Neural cell (in vitro differentiated cells): Measurements from ENCODE around the gene MSLN. TPM values are rescaled to one million over a fixed set of nuclear protein-coding genes. Genes with fewer than 3 reads are reported as not detected.

Source experiments
- H2AFZ ChIP-seq: fragments of 200-600, 300-800 bp; sonication (generic), shearing (Covaris generic); 2 replicates; pipeline ENCODE4 v1.6.0; 2014; ENCODE audit warnings: low read depth, mild to moderate bottlenecking, antibody characterized with exemption, low read length, moderate library complexity
- H3F3A ChIP-seq: fragments of 200-600 bp; shearing (Covaris generic); 2 replicates; pipeline ENCODE4 v1.6.1; 2016; ENCODE audit warnings: mild to moderate bottlenecking, moderate library complexity, mixed read lengths, antibody characterized with exemption, low read length; ENCODE audit not compliant: insufficient read depth, poor library complexity, severe bottlenecking
- H3K27ac ChIP-seq: fragments of 200-600, 300-800 bp; sonication (generic), shearing (Covaris generic); 2 replicates; pipeline ENCODE4 v1.5.1; 2014; ENCODE audit warnings: mild to moderate bottlenecking, low read length, moderate library complexity
- H3K27me3 ChIP-seq: fragments of 300-800, 200-600 bp; sonication (generic), shearing (Covaris generic); 2 replicates; pipeline ENCODE4 v1.6.0; 2014; ENCODE audit warnings: mild to moderate bottlenecking, low read depth, low read length, moderate library complexity; ENCODE audit not compliant: insufficient read depth
- H3K36me3 ChIP-seq: fragments of 300-800, 200-600 bp; sonication (generic), shearing (Covaris generic); 2 replicates; pipeline ENCODE4 v1.5.1; 2014; ENCODE audit warnings: mild to moderate bottlenecking, antibody characterized with exemption, low read length, moderate library complexity; ENCODE audit not compliant: insufficient read depth
- H3K4me2 ChIP-seq: fragments of 300-800, 200-600 bp; sonication (generic), shearing (Covaris generic); 2 replicates; pipeline ENCODE4 v1.6.0; 2014; ENCODE audit warnings: mild to moderate bottlenecking, low read length
- H3K4me3 ChIP-seq: fragments of 300-800, 200-600 bp; sonication (generic), shearing (Covaris generic); 2 replicates; pipeline ENCODE4 v1.5.1; 2014; ENCODE audit warnings: mild to moderate bottlenecking, low read length, moderate library complexity
- H3K79me2 ChIP-seq: fragments of 200-600 bp; shearing (Covaris generic); replicated peaks from 2 replicates; pipeline ENCODE4 v1.6.0; 2014; ENCODE audit warnings: mild to moderate bottlenecking, low read length, moderate library complexity; ENCODE audit not compliant: insufficient read depth
- H3K9ac ChIP-seq: fragments of 300-800, 200-600 bp; sonication (generic), shearing (Covaris generic); 2 replicates; pipeline ENCODE4 v1.6.1; 2016; ENCODE audit warnings: mild to moderate bottlenecking, low read length, mixed read lengths
- H3K9me2 ChIP-seq: fragments of 200-600 bp; shearing (Covaris generic); 2 replicates; pipeline ENCODE4 v1.6.1; 2016; ENCODE audit warnings: mild to moderate bottlenecking, low read length, mixed read lengths; ENCODE audit not compliant: insufficient read depth
- H3K9me3 ChIP-seq: fragments of 200-600, 300-800 bp; sonication (generic), shearing (Covaris generic); 2 replicates; pipeline ENCODE4 v1.6.1; 2016; ENCODE audit warnings: mild to moderate bottlenecking, mixed run types, low read length, moderate library complexity, mixed read lengths
- H4K20me1 ChIP-seq: fragments of 200-600 bp; shearing (Covaris generic); 2 replicates; pipeline ENCODE4 v1.6.1; 2016; ENCODE audit warnings: mild to moderate bottlenecking, mixed run types; ENCODE audit not compliant: insufficient read depth
- EP300 ChIP-seq: fragments of 450-650 bp; conservative IDR thresholded peaks from 2 replicates; pipeline ENCODE4 v1.6.1; 2014; ENCODE audit warnings: antibody characterized with exemption, mild to moderate bottlenecking, moderate library complexity; ENCODE audit not compliant: poor library complexity, severe bottlenecking
- EZH2 ChIP-seq: fragments of 200-600, 300-800 bp; shearing (Covaris generic), sonication (generic); IDR thresholded peaks from 2 replicates; pipeline ENCODE4 v1.6.1; 2014; ENCODE audit warnings: antibody characterized with exemption, low read length, borderline replicate concordance, mild to moderate bottlenecking; ENCODE audit not compliant: insufficient read depth, poor library complexity, severe bottlenecking
- MXI1 ChIP-seq: fragments of 450-650 bp; conservative IDR thresholded peaks from 2 replicates; pipeline ENCODE4 v1.6.1; 2014; ENCODE audit warnings: antibody characterized with exemption, mild to moderate bottlenecking; ENCODE audit not compliant: poor library complexity, severe bottlenecking
- POLR2AphosphoS5 ChIP-seq: IDR thresholded peaks from 2 replicates; pipeline ENCODE4 v1.6.1; 2012
- RAD21 ChIP-seq: fragments of 450-650 bp; conservative IDR thresholded peaks from 2 replicates; pipeline ENCODE4 v1.6.1; 2014; ENCODE audit warnings: antibody characterized with exemption, mild to moderate bottlenecking, moderate library complexity
- SMC3 ChIP-seq: fragments of 450-650 bp; conservative IDR thresholded peaks from 2 replicates; pipeline ENCODE4 v1.6.1; 2014; ENCODE audit warnings: antibody characterized with exemption, mild to moderate bottlenecking, moderate library complexity; ENCODE audit not compliant: poor library complexity
- TAF1 ChIP-seq: IDR thresholded peaks from 2 replicates; pipeline ENCODE4 v1.6.1; 2012; ENCODE audit warnings: low read depth
- polyA plus RNA-seq: library from polyadenylated mRNA; depleted of rRNA; stranded (reverse); fragments of >200 nt; gene quantifications from 2 replicates; pipeline ENCODE4 v1.2.3, GENCODE V29; 2014
- TF ChIP-seq, protein P1 (sequence below): IDR thresholded peaks from 2 replicates; pipeline ENCODE4 v1.6.1; 2012; ENCODE audit warnings: borderline replicate concordance
- TF ChIP-seq, protein P2 (sequence below): fragments of 450-650 bp; IDR thresholded peaks from 2 replicates; pipeline ENCODE4 v1.5.1; 2014; ENCODE audit warnings: antibody characterized with exemption, mild to moderate bottlenecking, moderate library complexity; ENCODE audit not compliant: poor library complexity, severe bottlenecking

The MSLN gene
- polyA plus RNA-seq, 1 donor from 2014 or later, result 0.63 TPM

GRCh38 chr16:794853-795466 lies 34.4 kb downstream of the MSLN start:
- Histone ChIP-seq H3K36me3 (no peaks in the 10 kb centered on the region), H3K4me2 (no peak overlapping the region), H3K9ac (no peak overlapping the region), H3F3A (no peaks in the 10 kb centered on the region), H4K20me1 (no peaks in the 10 kb centered on the region), H3K79me2 (no peaks in the 10 kb centered on the region), H3K27me3 (peaks cover under 1% of the 10 kb centered on the region), H3K9me3 (no peaks in the 10 kb centered on the region), H2AFZ (no peak overlapping the region), H3K9me2 (no peaks in the 10 kb centered on the region), H3K27ac (no peak overlapping the region), H3K4me3 (no peak overlapping the region)
- TF ChIP-seq MXI1, result no peak
- no peak for TF ChIP-seq POLR2AphosphoS5
- no peak for TF ChIP-seq RAD21
- no peak for TF ChIP-seq SMC3

DNA sequence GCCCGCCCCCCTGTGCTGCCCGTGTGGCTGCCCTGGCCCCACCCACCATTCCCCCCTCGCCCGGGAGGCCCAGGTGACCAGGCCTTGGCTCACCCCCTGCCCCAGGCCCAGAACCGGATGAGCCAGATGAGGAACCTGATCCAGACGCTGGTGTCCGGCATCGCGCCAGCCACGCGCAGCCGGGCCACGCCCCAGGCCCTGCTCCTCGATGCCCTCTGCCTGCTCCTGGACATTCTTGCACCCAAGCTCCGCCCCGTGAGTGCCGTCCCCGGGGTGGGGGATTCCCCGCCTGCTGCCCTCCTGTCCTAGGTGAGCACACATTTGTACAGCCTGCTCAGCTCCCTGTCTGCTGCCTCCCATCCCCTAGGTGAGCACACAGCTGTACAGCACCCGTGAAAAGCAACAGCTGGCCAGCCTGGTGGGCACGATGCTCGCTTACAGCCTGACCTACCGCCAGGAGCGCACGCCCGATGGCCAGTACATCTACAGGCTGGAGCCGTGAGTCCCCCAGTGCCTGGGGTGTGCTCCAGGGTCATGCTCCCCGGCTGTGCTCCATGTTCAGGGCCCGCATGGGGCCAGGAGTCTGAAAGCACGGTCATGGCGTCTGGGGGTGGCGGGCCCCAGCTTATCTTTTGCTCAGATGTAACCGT lies 35.2 kb downstream of the MSLN start:
- Histone ChIP-seq H3F3A (no peaks in the 10 kb centered on the region), H3K9me3 (no peaks in the 10 kb centered on the region), H2AFZ (no peak overlapping the region), H3K27ac (no peak overlapping the region), H4K20me1 (no peaks in the 10 kb centered on the region), H3K9ac (no peak overlapping the region), H3K79me2 (no peaks in the 10 kb centered on the region), H3K36me3 (no peaks in the 10 kb centered on the region), H3K4me2 (no peak overlapping the region), H3K9me2 (no peaks in the 10 kb centered on the region), H3K27me3 (peaks cover 8% of the 10 kb centered on the region), H3K4me3 (no peak overlapping the region)
- TF ChIP-seq, protein P1, sequence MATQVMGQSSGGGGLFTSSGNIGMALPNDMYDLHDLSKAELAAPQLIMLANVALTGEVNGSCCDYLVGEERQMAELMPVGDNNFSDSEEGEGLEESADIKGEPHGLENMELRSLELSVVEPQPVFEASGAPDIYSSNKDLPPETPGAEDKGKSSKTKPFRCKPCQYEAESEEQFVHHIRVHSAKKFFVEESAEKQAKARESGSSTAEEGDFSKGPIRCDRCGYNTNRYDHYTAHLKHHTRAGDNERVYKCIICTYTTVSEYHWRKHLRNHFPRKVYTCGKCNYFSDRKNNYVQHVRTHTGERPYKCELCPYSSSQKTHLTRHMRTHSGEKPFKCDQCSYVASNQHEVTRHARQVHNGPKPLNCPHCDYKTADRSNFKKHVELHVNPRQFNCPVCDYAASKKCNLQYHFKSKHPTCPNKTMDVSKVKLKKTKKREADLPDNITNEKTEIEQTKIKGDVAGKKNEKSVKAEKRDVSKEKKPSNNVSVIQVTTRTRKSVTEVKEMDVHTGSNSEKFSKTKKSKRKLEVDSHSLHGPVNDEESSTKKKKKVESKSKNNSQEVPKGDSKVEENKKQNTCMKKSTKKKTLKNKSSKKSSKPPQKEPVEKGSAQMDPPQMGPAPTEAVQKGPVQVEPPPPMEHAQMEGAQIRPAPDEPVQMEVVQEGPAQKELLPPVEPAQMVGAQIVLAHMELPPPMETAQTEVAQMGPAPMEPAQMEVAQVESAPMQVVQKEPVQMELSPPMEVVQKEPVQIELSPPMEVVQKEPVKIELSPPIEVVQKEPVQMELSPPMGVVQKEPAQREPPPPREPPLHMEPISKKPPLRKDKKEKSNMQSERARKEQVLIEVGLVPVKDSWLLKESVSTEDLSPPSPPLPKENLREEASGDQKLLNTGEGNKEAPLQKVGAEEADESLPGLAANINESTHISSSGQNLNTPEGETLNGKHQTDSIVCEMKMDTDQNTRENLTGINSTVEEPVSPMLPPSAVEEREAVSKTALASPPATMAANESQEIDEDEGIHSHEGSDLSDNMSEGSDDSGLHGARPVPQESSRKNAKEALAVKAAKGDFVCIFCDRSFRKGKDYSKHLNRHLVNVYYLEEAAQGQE, result no peak
- no peak for TF ChIP-seq EP300
- TF ChIP-seq EZH2, result no peak
- no peak for TF ChIP-seq SMC3
- TF ChIP-seq POLR2AphosphoS5, result no peak
- TF ChIP-seq MXI1, result no peak
- TF ChIP-seq, protein P2, sequence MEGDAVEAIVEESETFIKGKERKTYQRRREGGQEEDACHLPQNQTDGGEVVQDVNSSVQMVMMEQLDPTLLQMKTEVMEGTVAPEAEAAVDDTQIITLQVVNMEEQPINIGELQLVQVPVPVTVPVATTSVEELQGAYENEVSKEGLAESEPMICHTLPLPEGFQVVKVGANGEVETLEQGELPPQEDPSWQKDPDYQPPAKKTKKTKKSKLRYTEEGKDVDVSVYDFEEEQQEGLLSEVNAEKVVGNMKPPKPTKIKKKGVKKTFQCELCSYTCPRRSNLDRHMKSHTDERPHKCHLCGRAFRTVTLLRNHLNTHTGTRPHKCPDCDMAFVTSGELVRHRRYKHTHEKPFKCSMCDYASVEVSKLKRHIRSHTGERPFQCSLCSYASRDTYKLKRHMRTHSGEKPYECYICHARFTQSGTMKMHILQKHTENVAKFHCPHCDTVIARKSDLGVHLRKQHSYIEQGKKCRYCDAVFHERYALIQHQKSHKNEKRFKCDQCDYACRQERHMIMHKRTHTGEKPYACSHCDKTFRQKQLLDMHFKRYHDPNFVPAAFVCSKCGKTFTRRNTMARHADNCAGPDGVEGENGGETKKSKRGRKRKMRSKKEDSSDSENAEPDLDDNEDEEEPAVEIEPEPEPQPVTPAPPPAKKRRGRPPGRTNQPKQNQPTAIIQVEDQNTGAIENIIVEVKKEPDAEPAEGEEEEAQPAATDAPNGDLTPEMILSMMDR, result no peak
- TF ChIP-seq RAD21, result no peak
- TF ChIP-seq TAF1, result no peak
